CD4-positive, alpha-beta T cell treated with Interleukin-17A for 1 hour (primary cell): ENCODE results near the gene PCDHGA11.
"Not testable (repeated sequence)": the region's sequence is repeated elsewhere in the genome, so short reads cannot be mapped to it uniquely, and the experiment has no call there.

Experiments
- DNase-seq: peaks from one replicate; pipeline ENCODE4 v3.0.0-alpha.2; 2020

The PCDHGA11 gene

DNA sequence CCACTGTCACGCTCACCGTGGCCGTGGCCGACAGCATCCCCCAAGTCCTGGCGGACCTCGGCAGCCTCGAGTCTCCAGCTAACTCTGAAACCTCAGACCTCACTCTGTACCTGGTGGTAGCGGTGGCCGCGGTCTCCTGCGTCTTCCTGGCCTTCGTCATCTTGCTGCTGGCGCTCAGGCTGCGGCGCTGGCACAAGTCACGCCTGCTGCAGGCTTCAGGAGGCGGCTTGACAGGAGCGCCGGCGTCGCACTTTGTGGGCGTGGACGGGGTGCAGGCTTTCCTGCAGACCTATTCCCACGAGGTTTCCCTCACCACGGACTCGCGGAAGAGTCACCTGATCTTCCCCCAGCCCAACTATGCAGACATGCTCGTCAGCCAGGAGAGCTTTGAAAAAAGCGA, 11.9 kb downstream of the PCDHGA11 start:
- not testable (repeated sequence) for DNase-seq

DNA sequence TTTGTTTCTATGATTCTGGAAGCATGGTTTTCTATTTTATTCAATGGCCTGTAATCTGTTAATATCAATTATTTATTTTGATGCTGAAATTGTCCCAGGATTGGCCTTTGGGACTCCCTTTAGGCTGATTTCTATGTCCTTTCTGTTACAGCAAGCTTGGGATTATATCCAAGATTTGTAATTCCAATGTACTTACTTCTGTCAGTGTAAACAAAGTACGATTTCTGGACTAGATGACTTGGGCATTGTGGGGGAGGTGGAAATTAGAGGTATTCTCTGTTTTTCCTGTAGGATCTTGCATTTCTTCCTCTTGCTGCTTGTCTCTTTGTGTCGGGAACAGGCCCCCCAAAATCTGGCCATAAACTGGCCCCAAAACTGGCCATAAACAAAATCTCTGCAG, 13.2 kb downstream of the PCDHGA11 start:
- no peak for DNase-seq

DNA sequence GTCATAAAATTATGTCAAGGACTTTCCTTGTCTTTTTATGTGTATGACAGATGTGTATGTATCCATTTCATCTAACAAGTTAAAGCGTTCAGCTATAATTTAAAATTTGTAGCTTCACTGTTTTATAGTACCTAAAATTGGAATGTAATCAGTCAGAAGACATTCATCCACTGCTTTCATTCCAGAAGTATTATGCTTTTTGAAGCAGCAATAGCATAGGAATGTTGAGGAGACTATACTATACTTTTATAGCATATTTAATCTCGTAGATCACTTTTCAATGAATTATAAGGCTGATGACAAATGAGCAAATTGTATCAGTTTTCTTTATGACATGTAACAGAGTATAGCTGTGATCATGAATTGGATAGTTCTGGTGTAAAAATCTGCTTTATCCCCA, 16.4 kb downstream of the PCDHGA11 start:
- DNase-seq: no peak

GRCh38 chr5:141439411-141440141, 18.7 kb downstream of the PCDHGA11 start:
- DNase-seq: no peak

DNA sequence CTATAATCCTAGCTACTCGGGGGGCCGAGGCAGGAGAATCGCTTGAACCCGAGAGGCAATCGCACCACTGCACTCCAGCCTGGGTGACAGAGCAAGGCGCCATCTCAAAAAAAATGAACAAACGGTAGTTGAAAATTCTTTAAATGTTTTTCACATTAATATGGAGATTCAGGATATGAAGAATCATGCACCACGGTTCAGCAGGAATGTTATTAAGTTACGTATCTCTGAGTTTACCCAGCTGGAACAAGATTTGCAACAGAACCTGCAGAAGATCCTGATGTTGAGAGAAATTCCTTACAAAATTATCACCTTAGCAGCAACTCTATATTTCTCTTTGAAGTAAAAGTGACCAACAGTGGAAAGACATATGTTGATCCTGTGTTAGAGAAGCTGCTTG, 19.5 kb downstream of the PCDHGA11 start:
- no peak for DNase-seq

- DNase-seq: no peak
Measured at GRCh38 chr5:141441571-141442170, 20.8 kb downstream of the PCDHGA11 start.

DNA sequence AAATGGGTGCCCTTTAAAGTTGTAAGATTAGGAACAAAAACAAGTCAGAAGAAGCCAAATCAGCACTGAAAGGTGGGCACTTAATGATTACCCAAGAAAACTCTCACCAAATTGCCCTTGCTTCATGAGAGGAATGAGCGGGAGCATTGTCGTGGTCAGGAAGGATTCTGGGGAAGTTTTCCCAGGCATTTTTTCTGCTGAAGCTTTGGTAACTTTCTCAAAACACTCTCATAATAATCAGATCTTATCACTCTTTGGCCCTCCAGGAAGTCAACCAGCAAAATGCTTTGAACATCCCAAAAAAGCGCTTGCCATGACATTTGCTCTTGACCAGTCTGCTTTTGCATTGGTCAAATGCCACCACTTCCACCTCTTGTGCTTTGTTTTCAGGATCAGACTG, 44.5 kb downstream of the PCDHGA11 start:
- no peak for DNase-seq
